ENCODE measurements around the gene ALG2. TPM values are rescaled to one million over a fixed set of nuclear protein-coding genes. Genes with fewer than 3 reads are reported as not detected.

The ALG2 gene
- total and polyA plus RNA-seq, 9 of the 15 experiments (the other 6 are each of a cell fraction or from before 2014, with no cell fraction given), result 4.9 to 41.9 (median 20.2) TPM

DNA sequence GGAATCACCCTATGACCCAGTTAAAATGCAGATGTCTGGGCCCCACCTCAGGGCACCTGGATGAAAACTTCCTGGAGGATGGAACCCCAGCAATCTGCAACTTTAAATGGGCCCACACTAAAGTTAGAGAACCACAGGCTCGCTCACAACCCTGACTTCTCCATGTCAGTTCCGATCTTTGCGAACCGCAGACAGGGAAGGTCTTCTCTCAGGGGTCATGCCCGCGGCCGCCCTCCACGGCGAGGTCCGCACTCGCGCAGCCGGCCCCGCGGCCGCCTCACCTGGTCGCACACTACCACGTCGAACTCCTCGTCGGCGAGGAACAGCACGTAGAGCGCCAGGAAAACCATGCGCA lies 499 bp downstream of the ALG2 start (continued):
- peak; percentile 84 for TF ChIP-seq CREB1 (IDR thresholded peaks at IDR 0.05)
- peak; percentile 70; the same call in 1 of the 2 replicates for TF ChIP-seq CREB1 (CRISPR knock-in tag; IDR thresholded peaks at IDR 0.05)
- TF ChIP-seq, protein P1, sequence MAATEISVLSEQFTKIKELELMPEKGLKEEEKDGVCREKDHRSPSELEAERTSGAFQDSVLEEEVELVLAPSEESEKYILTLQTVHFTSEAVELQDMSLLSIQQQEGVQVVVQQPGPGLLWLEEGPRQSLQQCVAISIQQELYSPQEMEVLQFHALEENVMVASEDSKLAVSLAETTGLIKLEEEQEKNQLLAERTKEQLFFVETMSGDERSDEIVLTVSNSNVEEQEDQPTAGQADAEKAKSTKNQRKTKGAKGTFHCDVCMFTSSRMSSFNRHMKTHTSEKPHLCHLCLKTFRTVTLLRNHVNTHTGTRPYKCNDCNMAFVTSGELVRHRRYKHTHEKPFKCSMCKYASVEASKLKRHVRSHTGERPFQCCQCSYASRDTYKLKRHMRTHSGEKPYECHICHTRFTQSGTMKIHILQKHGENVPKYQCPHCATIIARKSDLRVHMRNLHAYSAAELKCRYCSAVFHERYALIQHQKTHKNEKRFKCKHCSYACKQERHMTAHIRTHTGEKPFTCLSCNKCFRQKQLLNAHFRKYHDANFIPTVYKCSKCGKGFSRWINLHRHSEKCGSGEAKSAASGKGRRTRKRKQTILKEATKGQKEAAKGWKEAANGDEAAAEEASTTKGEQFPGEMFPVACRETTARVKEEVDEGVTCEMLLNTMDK (IDR thresholded peaks at IDR 0.05; ENCODE audit: borderline replicate concordance, insufficient read depth, low read depth, low read length, poor library complexity, severe bottlenecking), result no peak

- no peak overlapping the region for H2AFZ ChIP-seq (ENCODE audit: low read depth, low read length)
- in situ Hi-C loops (cut with MboI), result no loop called here
- peaks cover 4% of the 10 kb centered on the region; the same call in 1 of the 2 replicates for H4K20me1 ChIP-seq (replicated peaks; ENCODE audit: control insufficient read depth, insufficient read depth, low read length)
- H3K4me3 ChIP-seq, result peak overlapping the region; percentile 64
- TF ChIP-seq NUFIP1 (IDR thresholded peaks at IDR 0.05; ENCODE audit: partially characterized antibody) (no peak), RNF2 (IDR thresholded peaks at IDR 0.05) (no peak), KHSRP (IDR thresholded peaks at IDR 0.05) (no peak), ZNF239 (CRISPR knock-in tag; IDR thresholded peaks at IDR 0.05) (no peak)
- TF ChIP-seq, protein P2, sequence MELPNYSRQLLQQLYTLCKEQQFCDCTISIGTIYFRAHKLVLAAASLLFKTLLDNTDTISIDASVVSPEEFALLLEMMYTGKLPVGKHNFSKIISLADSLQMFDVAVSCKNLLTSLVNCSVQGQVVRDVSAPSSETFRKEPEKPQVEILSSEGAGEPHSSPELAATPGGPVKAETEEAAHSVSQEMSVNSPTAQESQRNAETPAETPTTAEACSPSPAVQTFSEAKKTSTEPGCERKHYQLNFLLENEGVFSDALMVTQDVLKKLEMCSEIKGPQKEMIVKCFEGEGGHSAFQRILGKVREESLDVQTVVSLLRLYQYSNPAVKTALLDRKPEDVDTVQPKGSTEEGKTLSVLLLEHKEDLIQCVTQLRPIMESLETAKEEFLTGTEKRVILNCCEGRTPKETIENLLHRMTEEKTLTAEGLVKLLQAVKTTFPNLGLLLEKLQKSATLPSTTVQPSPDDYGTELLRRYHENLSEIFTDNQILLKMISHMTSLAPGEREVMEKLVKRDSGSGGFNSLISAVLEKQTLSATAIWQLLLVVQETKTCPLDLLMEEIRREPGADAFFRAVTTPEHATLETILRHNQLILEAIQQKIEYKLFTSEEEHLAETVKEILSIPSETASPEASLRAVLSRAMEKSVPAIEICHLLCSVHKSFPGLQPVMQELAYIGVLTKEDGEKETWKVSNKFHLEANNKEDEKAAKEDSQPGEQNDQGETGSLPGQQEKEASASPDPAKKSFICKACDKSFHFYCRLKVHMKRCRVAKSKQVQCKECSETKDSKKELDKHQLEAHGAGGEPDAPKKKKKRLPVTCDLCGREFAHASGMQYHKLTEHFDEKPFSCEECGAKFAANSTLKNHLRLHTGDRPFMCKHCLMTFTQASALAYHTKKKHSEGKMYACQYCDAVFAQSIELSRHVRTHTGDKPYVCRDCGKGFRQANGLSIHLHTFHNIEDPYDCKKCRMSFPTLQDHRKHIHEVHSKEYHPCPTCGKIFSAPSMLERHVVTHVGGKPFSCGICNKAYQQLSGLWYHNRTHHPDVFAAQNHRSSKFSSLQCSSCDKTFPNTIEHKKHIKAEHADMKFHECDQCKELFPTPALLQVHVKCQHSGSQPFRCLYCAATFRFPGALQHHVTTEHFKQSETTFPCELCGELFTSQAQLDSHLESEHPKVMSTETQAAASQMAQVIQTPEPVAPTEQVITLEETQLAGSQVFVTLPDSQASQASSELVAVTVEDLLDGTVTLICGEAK (IDR thresholded peaks at IDR 0.05), result 0 out of 2 replicates have a peak, but pooled peaks have one; percentile 3
- TF ChIP-seq, protein P2 (CRISPR knock-in tag; IDR thresholded peaks at IDR 0.05), result no peak
- H3K79me2 ChIP-seq (ENCODE audit: control insufficient read depth, insufficient read depth, low read length), result peaks cover 80% of the 10 kb centered on the region
- peak overlapping the region; percentile 44 for H3K4me2 ChIP-seq (ENCODE audit: insufficient read depth, low read length)
- ATAC-seq (no peak), DNase-seq (ENCODE audit: extremely low read depth in 1 of 4, low spot score in 3 of 4) (no peak), FAIRE-seq (no peak)
- peaks cover 54% of the 10 kb centered on the region for H3K36me3 ChIP-seq (ENCODE audit: control insufficient read depth, insufficient read depth, low read length)
- intact Hi-C loops (cut with micrococcal nuclease), result no loop called here
- H3K27ac ChIP-seq (ENCODE audit: extremely low read depth, low read depth, low read length), result no peak overlapping the region
- ChIA-PET CTCF (ENCODE audit: low intra/inter-chr PET ratio) (no interaction called here), POLR2A (interaction anchor here (0.5 to 4.7 kb wide), 4 partner anchors 8 to 76 kb away, joined by 3 to 45 read pairs (median 14); no protein-coding TSS in a partner anchor)
- H3K9ac ChIP-seq (ENCODE audit: insufficient read depth in 1 of 2, low read depth in 2 of 2, low read length in 2 of 2), result peak overlapping the region in 1 of 2 experiments; percentile 55; a peak in 1 of 4 replicates
- BruUV-seq (replicated peaks), result no TSS peak
- H3K27me3 ChIP-seq (ENCODE audit: control insufficient read depth in 2 of 2, insufficient read depth in 2 of 2, low read length in 2 of 2), result no peaks in the 10 kb centered on the region
- no peaks in the 10 kb centered on the region for H3K9me1 ChIP-seq (ENCODE audit: control insufficient read depth, insufficient read depth, low read length)
- H3K9me3 ChIP-seq (replicated peaks; ENCODE audit: control insufficient read depth, insufficient read depth, low read depth, low read length), result no peaks in the 10 kb centered on the region
- 53% methylated on average over 4 of the region's 4 CpGs for WGBS (ENCODE audit: insufficient coverage, low coverage, missing lambda C conversion rate)
- H3K4me1 ChIP-seq (replicated peaks in 1 of 2; ENCODE audit: control insufficient read depth in 2 of 2, insufficient read depth in 2 of 2, low read length in 2 of 2), result peaks cover 9 to 14% of the 10 kb centered on the region in 2 experiments; a peak in 3 of 5 replicates
These were observed 1.7 kb downstream of the ALG2 start for GRCh38 chr9:99220011-99220410.
